Measurements from ENCODE around the gene HEATR1.
A peak's percentile ranks its signal among the peaks of the same experiment; 100 is the strongest.

DNA sequence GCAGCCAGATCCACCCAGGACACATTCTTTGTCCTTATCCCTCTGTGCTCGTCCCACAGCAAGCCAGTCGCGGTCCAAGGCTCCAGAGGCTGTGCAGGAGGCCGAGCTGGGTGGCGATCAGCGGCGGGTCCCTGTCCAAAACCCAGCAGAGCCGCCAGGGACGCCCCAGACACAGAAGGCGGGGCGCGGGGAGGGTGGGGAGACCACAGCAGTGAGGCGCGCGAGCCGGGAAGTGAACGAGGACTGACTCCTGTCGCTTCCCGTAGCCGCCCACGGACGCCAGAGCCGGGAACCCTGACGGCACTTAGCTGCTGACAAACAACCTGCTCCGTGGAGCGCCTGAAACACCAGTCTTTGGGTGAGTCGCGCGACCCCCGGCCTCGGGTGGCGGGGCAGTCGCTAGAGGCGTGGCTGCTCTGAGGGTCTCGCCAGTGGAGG is 80.6 kb downstream of the HEATR1 start, which contains the start of gene LGALS8:
- TF ChIP-seq, protein P1, sequence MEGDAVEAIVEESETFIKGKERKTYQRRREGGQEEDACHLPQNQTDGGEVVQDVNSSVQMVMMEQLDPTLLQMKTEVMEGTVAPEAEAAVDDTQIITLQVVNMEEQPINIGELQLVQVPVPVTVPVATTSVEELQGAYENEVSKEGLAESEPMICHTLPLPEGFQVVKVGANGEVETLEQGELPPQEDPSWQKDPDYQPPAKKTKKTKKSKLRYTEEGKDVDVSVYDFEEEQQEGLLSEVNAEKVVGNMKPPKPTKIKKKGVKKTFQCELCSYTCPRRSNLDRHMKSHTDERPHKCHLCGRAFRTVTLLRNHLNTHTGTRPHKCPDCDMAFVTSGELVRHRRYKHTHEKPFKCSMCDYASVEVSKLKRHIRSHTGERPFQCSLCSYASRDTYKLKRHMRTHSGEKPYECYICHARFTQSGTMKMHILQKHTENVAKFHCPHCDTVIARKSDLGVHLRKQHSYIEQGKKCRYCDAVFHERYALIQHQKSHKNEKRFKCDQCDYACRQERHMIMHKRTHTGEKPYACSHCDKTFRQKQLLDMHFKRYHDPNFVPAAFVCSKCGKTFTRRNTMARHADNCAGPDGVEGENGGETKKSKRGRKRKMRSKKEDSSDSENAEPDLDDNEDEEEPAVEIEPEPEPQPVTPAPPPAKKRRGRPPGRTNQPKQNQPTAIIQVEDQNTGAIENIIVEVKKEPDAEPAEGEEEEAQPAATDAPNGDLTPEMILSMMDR (IDR thresholded peaks at IDR 0.05): no peak
- peak in 2 of 3 donors; percentile 50 to 96 for TF ChIP-seq POLR2AphosphoS5 (IDR thresholded peaks at IDR 0.05)
- peak in 1 of 2 donors; percentile 41 for TF ChIP-seq POLR2A (IDR thresholded peaks at IDR 0.05)
- no peak for TF ChIP-seq EP300 (IDR thresholded peaks at IDR 0.05)

Measured in suprapubic skin (tissue), 4 donors.